Stimulated activated CD4-positive, alpha-beta T cell treated with anti-CD3 and anti-CD28 coated beads, Interleukin-2, amount 100 ng/mL, for 48 hours (primary cell): ENCODE results near the gene WAC.

Experiments
- DNase-seq, 2 donors: peaks; one replicate each; pipeline ENCODE4 v3.0.0-alpha.2; 2020

Gene WAC

GRCh38 chr10:28533571-28534304, 820 bp downstream of the WAC start:
- peak; percentile 58 to 60 for DNase-seq

DNA sequence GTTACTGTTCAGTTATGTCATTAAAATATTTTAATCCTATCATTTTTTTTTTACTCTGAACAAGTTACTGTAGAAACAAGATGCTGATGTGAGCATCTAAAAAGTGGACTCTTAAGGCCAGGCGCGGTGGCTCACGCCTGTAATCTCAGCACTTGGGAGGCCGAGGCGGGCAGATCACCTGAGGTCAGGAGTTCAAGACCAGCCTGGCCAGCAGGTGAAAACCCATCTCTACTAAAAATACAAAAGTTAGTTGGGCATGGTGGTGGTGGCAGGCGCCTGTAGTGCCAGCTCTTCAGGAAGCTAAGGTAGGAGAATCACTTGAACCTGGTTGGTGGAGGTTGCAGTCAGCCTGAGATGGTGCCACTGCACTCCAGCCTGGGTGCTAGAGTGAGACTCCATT, 2.9 kb downstream of the WAC start:
- DNase-seq, result no peak

DNA sequence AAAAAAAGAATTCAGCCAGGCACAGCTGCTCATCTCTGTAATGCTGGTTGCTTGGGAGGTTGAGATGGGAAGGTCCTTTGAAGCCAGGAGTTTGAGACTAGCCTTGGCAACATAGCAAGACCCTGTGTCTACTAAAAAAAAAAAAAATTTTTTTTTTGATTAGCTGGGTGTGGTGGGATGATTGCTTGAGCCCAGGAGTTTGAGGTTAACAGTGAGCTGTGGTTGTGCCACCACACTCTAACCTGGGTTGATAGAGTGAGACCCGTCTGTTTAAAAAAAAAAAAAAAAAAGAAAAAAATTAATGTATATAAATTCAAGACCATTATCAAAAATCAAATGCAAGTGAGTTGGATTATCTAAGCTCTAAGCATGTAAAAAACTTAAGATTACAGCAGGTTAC, 5.7 kb downstream of the WAC start:
- DNase-seq, result no peak

GRCh38 chr10:28540145-28540544, 7.2 kb downstream of the WAC start:
- no peak for DNase-seq

DNA sequence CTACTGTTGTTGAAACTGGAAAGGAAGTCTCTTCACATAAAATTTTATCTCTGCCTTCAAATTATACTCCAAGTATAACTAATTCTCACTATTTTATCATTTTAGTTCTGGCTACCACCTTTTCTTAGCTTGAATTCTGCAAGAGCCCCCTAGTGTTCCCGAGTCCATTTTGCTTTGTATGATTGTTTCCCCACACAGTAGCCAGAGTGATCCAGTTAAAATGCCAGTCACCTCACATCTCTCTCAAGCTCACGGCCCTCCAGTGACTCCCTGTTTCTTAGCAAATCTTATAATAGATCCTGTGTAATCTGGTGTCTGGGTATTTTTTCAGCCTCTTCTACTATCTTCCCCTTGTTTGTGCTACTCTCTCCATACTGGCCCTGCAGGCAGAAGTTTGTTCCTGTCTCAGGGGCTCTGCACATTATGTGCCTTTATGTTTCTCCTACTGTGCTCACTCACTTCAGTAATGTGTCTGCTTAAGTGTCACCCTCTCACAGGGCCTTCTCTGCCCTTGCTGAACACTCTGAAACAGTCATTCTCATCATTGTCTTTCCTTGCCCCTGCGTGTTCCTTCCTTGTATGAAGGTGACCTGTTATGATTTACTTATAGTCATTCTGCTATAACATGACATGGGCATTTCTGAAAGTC, 8.9 kb downstream of the WAC start:
- DNase-seq, result no peak

DNA sequence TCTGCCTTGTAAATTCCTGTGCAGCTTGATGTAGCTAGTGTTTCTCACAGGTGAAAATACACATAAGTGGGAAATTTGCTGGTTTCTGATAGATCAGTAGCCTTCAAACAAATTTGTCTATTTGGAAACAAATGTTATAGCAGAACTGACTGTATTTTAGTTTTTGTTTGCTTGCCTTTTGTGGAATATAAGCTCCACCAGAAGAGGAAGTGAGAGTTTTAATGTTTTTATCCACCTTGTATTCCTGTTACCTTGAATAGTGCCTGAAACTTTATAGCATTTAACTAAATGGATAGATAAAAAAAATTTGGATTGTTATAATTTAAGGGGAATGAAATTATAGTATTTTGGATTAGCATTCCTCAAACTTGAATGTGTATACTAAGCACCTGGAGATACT, 9.8 kb downstream of the WAC start:
- no peak for DNase-seq

GRCh38 chr10:28544058-28544457, 11.1 kb downstream of the WAC start:
- no peak for DNase-seq

DNA sequence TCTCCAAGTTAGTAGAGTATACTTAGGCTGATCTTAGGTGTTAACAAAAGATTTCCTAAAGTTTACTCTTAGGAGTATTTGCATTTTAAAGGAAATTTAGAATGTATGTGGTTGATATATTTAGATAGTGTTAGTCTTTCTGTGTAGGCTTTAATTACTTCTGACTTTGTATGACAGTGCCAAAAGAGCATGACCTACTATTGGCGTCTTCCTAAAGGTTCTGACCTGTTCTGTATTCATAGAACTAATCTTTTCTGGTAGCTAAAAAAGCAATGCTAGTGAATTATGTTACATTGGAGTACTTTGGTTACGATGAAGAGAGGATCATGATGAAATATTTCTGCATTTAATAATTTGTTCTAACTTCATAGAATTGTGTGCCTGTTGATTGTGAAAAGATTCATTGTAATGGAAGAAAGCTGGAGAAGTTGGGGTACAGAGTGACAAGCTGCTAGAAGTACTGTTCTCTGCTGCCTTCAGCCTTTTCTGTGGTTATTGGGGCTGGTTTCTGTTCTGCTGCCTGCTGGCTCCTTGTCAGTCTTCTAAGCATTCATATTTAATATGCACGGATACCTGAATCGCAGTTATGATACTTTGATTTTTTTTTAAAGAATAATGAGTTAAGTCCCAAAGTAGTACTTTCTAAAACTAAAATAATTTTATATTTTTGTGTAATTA, 13.2 kb downstream of the WAC start:
- no peak for DNase-seq

- no peak for DNase-seq
These were observed 16.0 kb downstream of the WAC start for GRCh38 chr10:28548781-28549498.

DNA sequence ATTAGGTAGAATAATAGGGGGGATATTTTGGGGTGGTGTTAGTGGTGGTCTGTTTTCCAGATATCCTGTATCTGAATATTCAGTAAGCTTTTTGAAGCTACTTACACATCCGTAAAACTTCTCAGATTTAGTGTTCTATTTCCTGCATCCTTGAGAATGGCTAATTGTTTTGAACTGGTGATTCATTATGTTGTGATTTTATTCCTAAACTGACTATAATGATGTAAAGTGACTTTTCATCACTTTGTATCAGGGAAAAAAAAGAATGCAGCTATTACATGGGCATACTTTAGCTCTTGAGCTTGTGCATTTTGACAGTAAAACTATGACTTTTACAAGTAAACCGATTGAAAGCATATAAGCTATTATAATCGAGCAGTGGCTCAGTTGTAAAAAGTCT, 18.2 kb downstream of the WAC start:
- DNase-seq, result no peak

- no peak for DNase-seq
These were observed 19.9 kb downstream of the WAC start for GRCh38 chr10:28552775-28553174.

- no peak for DNase-seq
These were observed 21.1 kb downstream of the WAC start for GRCh38 chr10:28554009-28554408.

DNA sequence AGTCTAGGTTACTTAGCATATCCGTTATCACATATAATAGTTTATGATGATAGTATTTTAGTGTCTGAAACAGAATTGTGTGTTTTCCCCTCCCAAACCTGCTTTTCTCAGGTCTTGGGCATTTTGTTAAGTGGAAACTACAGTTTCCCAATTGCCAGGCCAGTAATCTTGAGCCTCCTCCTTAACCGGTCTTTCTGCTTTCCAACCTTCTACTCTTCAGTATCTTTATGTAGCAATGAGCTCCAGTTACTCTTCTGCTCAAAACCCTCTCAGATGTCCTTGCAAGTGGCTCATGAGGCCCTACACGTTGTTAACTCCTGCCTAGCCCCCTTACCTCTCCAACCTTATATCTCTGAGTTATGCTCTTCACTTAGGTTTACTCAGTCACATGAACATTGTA, 22.0 kb downstream of the WAC start:
- DNase-seq, result no peak

GRCh38 chr10:28555358-28555757, 22.4 kb downstream of the WAC start:
- no peak for DNase-seq

GRCh38 chr10:28556142-28556541, 23.2 kb downstream of the WAC start:
- no peak for DNase-seq

- no peak for DNase-seq
These were observed 25.3 kb downstream of the WAC start for GRCh38 chr10:28558186-28558585.

- no peak for DNase-seq
These were observed 26.1 kb downstream of the WAC start for GRCh38 chr10:28558923-28559508.

- DNase-seq, result no peak
These were observed 26.7 kb downstream of the WAC start for GRCh38 chr10:28559618-28560017.

GRCh38 chr10:28560617-28561016, 27.7 kb downstream of the WAC start:
- no peak for DNase-seq

- DNase-seq, result no peak
These were observed 28.6 kb downstream of the WAC start for GRCh38 chr10:28561531-28561930.

DNA sequence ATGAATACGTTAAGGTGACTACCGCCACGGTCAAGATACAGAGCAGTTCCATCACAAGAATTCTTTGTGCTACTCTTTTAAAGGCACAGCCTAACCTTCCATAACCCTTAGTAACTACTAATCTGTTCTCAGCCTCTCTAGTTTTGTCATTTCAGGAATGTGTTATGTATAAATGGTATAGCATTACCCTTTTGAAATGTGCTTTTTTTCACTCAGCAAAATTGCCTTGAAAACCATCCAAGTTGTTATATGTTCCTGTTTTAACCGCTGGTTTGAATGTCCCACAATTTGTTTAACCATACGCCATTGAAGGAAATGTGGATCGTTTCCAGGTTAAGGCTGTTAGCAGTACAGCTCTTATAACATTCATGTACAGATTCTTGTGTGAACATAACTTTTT, 32.0 kb downstream of the WAC start:
- no peak for DNase-seq

DNA sequence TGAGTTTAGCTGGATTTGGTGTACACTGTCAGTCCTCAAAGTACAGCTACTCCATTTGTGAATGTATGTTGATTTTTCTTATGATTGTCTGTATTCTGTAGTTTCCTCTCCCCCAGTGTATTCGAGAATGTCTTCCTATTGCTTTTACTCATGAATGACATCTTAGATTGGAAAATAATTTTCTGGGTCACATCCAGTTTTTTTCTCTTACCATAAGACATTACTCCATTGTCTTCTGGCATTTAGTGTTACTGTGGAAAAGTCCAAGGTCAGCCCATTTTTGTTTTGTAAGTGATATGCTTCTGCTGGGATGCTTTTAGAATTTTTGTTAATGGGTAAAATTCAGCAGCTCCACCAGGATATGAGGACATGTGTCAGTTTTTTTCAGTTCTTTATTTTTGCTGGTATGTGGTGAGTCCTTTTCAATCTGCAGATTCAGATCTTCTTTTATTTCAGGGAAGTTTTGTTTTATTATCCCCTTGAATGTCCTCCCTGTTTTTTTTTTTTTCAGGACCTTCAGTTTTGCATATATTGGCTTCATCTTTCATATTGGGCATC, 33.6 kb downstream of the WAC start:
- no peak for DNase-seq
